ENCODE data around the gene KCNQ2. TPM values are rescaled to one million over a fixed set of nuclear protein-coding genes. Genes with fewer than 3 reads are reported as not detected.
"Not testable (repeated sequence)": the region's sequence is repeated elsewhere in the genome, so short reads cannot be mapped to it uniquely, and the experiment has no call there.

Gene KCNQ2
- total and polyA plus RNA-seq, 8 donors = 0.54 to 12.5 (median 1.5) TPM

DNA sequence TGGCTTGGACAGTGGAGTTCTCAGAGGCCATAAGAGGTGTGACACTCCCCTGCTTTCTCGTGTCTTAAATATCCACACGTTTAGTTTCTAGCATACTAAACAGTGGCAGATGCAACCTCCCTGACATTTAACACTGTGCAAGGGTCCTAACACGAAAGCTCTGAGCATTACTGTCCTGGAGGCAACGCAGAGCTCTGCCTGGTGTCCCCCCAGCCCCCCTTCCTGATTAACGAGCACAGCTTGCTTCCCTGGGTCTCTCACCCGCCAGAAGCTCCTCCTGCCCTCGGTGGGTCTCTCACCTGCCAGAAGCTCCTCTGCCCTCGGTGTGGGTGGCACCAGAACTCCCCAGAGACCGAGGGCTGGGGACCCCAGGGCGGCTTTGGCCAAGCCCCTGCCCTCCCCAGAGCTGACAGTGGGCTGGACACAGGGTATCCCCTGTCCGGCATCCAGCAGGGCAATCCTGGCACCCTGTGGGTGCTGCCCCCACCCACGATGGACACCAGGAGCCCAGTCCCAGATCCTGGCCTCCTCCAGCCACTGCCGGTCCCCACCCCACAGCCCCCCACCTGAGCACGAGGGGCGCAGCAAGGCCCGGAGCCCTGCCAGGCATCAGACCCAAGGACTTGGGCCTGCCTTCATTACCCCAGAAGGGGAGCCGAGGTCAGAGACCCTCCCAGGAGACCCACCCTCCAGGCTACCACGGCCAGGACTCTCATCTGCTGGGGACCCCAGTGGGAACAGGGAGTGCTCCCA lies 12.4 kb upstream of the KCNQ2 start:
- H3K27me3 ChIP-seq = no peaks in the 10 kb centered on the region
- TF ChIP-seq, protein P1, sequence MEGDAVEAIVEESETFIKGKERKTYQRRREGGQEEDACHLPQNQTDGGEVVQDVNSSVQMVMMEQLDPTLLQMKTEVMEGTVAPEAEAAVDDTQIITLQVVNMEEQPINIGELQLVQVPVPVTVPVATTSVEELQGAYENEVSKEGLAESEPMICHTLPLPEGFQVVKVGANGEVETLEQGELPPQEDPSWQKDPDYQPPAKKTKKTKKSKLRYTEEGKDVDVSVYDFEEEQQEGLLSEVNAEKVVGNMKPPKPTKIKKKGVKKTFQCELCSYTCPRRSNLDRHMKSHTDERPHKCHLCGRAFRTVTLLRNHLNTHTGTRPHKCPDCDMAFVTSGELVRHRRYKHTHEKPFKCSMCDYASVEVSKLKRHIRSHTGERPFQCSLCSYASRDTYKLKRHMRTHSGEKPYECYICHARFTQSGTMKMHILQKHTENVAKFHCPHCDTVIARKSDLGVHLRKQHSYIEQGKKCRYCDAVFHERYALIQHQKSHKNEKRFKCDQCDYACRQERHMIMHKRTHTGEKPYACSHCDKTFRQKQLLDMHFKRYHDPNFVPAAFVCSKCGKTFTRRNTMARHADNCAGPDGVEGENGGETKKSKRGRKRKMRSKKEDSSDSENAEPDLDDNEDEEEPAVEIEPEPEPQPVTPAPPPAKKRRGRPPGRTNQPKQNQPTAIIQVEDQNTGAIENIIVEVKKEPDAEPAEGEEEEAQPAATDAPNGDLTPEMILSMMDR (IDR thresholded peaks at IDR 0.05) = no peak
- ATAC-seq (no peak), FAIRE-seq (no peak), DNase-seq (no peak)
- H3K4me3 ChIP-seq = no peak overlapping the region
- 45 to 61% methylated on average over 18 of the region's 18 CpGs for WGBS, 2 donors
- intact Hi-C loops (cut with DNase I) = no loop called here
- no peaks in the 10 kb centered on the region for H3K4me1 ChIP-seq
- no peaks in the 10 kb centered on the region for H3K36me3 ChIP-seq
- H3K27ac ChIP-seq = no peak overlapping the region
- H3K9me3 ChIP-seq = no peaks in the 10 kb centered on the region

- Histone ChIP-seq H3K4me1 (no peaks in the 10 kb centered on the region), H3K27ac (no peak overlapping the region), H3K27me3 (no peaks in the 10 kb centered on the region), H3K4me3 (no peak overlapping the region), H3K9me3 (no peaks in the 10 kb centered on the region), H3K36me3 (no peaks in the 10 kb centered on the region)
- TF ChIP-seq, protein P1 (IDR thresholded peaks at IDR 0.05) = no peak
- 31 to 40% methylated on average over 17 of the region's 17 CpGs for WGBS, 2 donors
- no peak for DNase-seq
- intact Hi-C loops (cut with DNase I) = no loop called here
- no peak for ATAC-seq
- FAIRE-seq = no peak
Observed at GRCh38 chr20:63484236-63484635, 11.8 kb upstream of the KCNQ2 start.

GRCh38 chr20:63483834-63484233 lies 11.4 kb upstream of the KCNQ2 start:
- H3K4me3 ChIP-seq = no peak overlapping the region
- no peaks in the 10 kb centered on the region for H3K9me3 ChIP-seq
- ATAC-seq (peak in 1 of 4 donors; percentile 19), DNase-seq (no peak), FAIRE-seq (no peak)
- H3K36me3 ChIP-seq = no peaks in the 10 kb centered on the region
- WGBS, 2 donors = 56 to 64% methylated on average over 10 to 12 of the region's 12 CpGs
- intact Hi-C loops (cut with DNase I) = no loop called here
- TF ChIP-seq, protein P1 (IDR thresholded peaks at IDR 0.05) = no peak
- H3K4me1 ChIP-seq = no peaks in the 10 kb centered on the region
- no peak overlapping the region for H3K27ac ChIP-seq
- H3K27me3 ChIP-seq = no peaks in the 10 kb centered on the region

- no peak overlapping the region for H3K27ac ChIP-seq
- TF ChIP-seq, protein P1 (IDR thresholded peaks at IDR 0.05) = no peak
- H3K4me1 ChIP-seq = no peaks in the 10 kb centered on the region
- no peak overlapping the region for H3K4me3 ChIP-seq
- 41 to 44% methylated on average over 10 to 11 of the region's 11 CpGs for WGBS, 2 donors
- no peak for DNase-seq
- H3K27me3 ChIP-seq = no peaks in the 10 kb centered on the region
- no peaks in the 10 kb centered on the region for H3K9me3 ChIP-seq
- no peaks in the 10 kb centered on the region for H3K36me3 ChIP-seq
- FAIRE-seq = no peak
- ATAC-seq = no peak
- intact Hi-C loops (cut with DNase I) = no loop called here
Observed at GRCh38 chr20:63482021-63482587, 9.6 kb upstream of the KCNQ2 start.

DNA sequence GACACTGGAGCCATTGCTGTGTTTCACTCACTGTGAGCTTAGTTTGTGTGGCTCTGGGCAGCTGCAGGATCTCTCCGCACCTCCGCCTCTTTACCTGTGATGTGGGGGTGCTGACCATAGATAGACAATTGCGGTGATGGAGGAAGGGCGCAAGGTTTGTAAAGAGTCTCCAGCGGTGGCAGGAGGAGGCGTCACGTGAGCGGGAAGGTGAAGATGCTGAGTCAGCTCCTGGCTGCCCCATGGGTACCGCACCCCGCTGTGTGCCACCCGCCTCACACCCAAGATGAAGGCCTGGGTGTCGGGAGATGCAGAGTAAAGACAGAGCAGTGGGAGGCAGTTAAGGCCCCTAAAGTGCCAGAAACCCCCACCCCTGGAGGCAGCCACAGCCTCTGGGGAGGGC lies 9.0 kb upstream of the KCNQ2 start:
- Histone ChIP-seq H3K9me3 (no peaks in the 10 kb centered on the region), H3K4me3 (no peak overlapping the region), H3K27ac (no peak overlapping the region), H3K4me1 (no peaks in the 10 kb centered on the region), H3K36me3 (no peaks in the 10 kb centered on the region), H3K27me3 (peaks cover 0 to 2% (median 0%) of the 10 kb centered on the region in 4 donors)
- no peak for DNase-seq
- 50 to 64% methylated on average over 12 of the region's 12 CpGs for WGBS, 2 donors
- no peak for FAIRE-seq
- no peak for ATAC-seq
- TF ChIP-seq, protein P1 (IDR thresholded peaks at IDR 0.05) = no peak
- intact Hi-C loops (cut with DNase I) = no loop called here

- intact Hi-C loops (cut with DNase I); FAIRE-seq; H3K4me3 ChIP-seq; H3K36me3 ChIP-seq; H3K4me1 ChIP-seq; H3K27ac ChIP-seq; DNase-seq; H3K9me3 ChIP-seq; ATAC-seq: not testable (repeated sequence)
- peaks cover 0 to 13% (median 0%) of the 10 kb centered on the region in 4 donors for H3K27me3 ChIP-seq
- WGBS, 2 donors = 19 to 24% methylated on average over 28 to 32 of the region's 32 CpGs
Observed at GRCh38 chr20:63479695-63480419, 7.4 kb upstream of the KCNQ2 start.
